Fibroblast of lung (primary cell): ENCODE results near the gene MAP4K2.

Source experiments
- EZH2 ChIP-seq: IDR thresholded peaks from 2 replicates; pipeline ENCODE4 v1.5.1; 2012; ENCODE audit warnings: low read length, control low read depth, mild to moderate bottlenecking; ENCODE audit errors: missing control alignments
- TF ChIP-seq, protein P1 (sequence below), 2 donors: IDR thresholded peaks in 1 of 2; conservative IDR thresholded peaks in 1 of 2; 1 replicate in 1 of 2; 2 replicates in 1 of 2; pipeline ENCODE4 v1.5.1; 2011 to 2012; ENCODE audit warnings: low read length in 2 of 2, control low read depth in 1 of 2, inconsistent platforms in 1 of 2, low read depth in 1 of 2, mild to moderate bottlenecking in 1 of 2

DNA sequence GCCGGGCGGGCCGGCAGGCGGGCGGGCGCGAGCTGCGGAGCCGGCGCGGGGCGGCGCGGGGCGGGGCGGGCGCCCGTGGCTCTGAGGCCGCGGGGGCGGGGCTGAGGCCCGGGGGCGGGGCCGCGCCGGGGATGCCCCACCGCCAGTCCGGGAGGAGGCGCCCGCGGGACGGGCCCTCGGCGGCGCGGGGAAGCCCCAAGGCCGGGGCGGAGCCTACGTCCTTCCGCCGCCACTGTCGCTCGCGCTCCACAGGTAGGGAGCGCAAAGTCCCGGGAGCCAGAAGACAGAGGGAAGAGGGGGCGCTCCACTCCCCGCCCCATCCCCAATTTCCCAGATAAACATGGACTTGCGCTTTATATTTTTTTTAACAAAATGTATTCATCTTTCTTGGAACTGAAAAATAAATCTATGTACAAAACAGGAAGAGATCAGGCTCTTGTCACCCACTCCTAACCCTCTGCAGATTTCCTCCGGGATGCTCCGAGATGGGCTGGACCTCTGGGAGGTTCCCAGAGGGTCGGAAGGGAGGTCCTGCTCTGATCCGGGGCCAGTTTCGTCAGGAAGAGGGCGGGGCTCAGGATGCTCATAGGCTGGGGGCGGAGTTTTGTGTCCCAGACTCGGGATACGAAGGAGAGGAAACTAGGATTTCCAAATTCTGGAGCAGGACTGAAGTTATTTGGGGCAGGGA is at the start of gene MAP4K2:
- TF ChIP-seq, protein P1, sequence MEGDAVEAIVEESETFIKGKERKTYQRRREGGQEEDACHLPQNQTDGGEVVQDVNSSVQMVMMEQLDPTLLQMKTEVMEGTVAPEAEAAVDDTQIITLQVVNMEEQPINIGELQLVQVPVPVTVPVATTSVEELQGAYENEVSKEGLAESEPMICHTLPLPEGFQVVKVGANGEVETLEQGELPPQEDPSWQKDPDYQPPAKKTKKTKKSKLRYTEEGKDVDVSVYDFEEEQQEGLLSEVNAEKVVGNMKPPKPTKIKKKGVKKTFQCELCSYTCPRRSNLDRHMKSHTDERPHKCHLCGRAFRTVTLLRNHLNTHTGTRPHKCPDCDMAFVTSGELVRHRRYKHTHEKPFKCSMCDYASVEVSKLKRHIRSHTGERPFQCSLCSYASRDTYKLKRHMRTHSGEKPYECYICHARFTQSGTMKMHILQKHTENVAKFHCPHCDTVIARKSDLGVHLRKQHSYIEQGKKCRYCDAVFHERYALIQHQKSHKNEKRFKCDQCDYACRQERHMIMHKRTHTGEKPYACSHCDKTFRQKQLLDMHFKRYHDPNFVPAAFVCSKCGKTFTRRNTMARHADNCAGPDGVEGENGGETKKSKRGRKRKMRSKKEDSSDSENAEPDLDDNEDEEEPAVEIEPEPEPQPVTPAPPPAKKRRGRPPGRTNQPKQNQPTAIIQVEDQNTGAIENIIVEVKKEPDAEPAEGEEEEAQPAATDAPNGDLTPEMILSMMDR (conservative IDR thresholded peaks at IDR 0.05 in 1 of 2, IDR thresholded peaks at IDR 0.05 in 1 of 2; ENCODE audit: low read depth in 1 of 2, low read length in 2 of 2), result peak in 1 of 2 donors; percentile 7
- no peak for TF ChIP-seq EZH2
